Esophagus muscularis mucosa (tissue), 4 donors: ENCODE measurements around the gene PHOX2B. TPM values are rescaled to one million over a fixed set of nuclear protein-coding genes. Genes with fewer than 3 reads are reported as not detected.

Experiments used
- DNase-seq: peaks from one replicate; pipeline ENCODE4 v3.0.0-alpha.2; 2017; ENCODE audit errors: extremely low spot score
- H3K27ac ChIP-seq, 4 donors: fragments of 200-600 bp; sonication (generic); replicated peaks in 1 of 4; 1 replicate in 3 of 4; 2 replicates in 1 of 4; pipeline ENCODE4 v1.5.1; 2016 to 2019; ENCODE audit warnings: mild to moderate bottlenecking in 1 of 4
- H3K27me3 ChIP-seq, 4 donors: fragments of 200-600 bp; sonication (generic); one replicate each; pipeline versions ENCODE4 v1.5.1 to v1.6.0; 2016 to 2019
- H3K36me3 ChIP-seq, 4 donors: fragments of 200-600 bp; sonication (generic); one replicate each; pipeline ENCODE4 v1.5.1; 2016 to 2019
- H3K4me1 ChIP-seq, 4 donors: fragments of 200-600 bp; sonication (generic); one replicate each; pipeline ENCODE4 v1.5.1; 2016 to 2019
- H3K4me3 ChIP-seq, 4 donors: fragments of 200-600 bp; sonication (generic); 1 replicate in 2 of 4; 2 replicates in 2 of 4; pipeline ENCODE4 v1.5.1; 2016 to 2019; ENCODE audit warnings: mild to moderate bottlenecking in 4 of 4, moderate library complexity in 1 of 4
- H3K9me3 ChIP-seq, 4 donors: fragments of 200-600 bp; sonication (generic); 1 replicate in 3 of 4; 2 replicates in 1 of 4; pipeline ENCODE4 v1.5.1; 2016 to 2019
- CTCF ChIP-seq, 3 experiments: fragments of 200-600 bp in 2 of 3; fragments of 450-650 bp in 1 of 3; sonication (generic) in 2 of 3; IDR thresholded peaks; one replicate each; pipeline ENCODE4 v1.5.1; 2017 to 2019; ENCODE audit warnings: antibody characterized with exemption in 3 of 3, mild to moderate bottlenecking in 2 of 3, moderate library complexity in 1 of 3
- EP300 ChIP-seq: sonication (generic); formaldehyde crosslinking; IDR thresholded peaks from one replicate; pipeline ENCODE4 v1.6.1; 2017; ENCODE audit warnings: antibody characterized with exemption
- POLR2A ChIP-seq: fragments of 450-650 bp; IDR thresholded peaks from one replicate; pipeline ENCODE4 v1.6.1; 2017; ENCODE audit warnings: antibody characterized with exemption, moderate library complexity, mild to moderate bottlenecking, low read depth
- POLR2AphosphoS5 ChIP-seq, 2 donors: sonication (generic); formaldehyde crosslinking; IDR thresholded peaks; one replicate each; pipeline ENCODE4 v1.6.1; 2017; ENCODE audit warnings: antibody characterized with exemption in 2 of 2
- WGBS: methylation state at CpG from one replicate; pipeline ENCODE4 v1.1.5; 2018; 5-methylcytosine and 5-hydroxymethylcytosine counted together
- intact Hi-C: fragments of 100-400 bp; cut with DNase I; formaldehyde crosslinking; loops from one replicate; pipeline ENCODE4 v1.15.1; 2023
- total RNA-seq, 4 donors: library from RNA; depleted of rRNA; stranded (reverse); fragments of >200 nt; gene quantifications; one replicate each; pipeline versions ENCODE4 v1.1.0 to v1.2.1, GENCODE V29; 2016

PHOX2B gene
- total RNA-seq, 4 donors from 2014 or later: 0.19 to 3.0 (median 0.66) TPM; not detected in 1

- no peaks in the 10 kb centered on the region for H3K36me3 ChIP-seq
- H3K4me3 ChIP-seq: no peak overlapping the region
- no peak for TF ChIP-seq CTCF (IDR thresholded peaks at IDR 0.05)
- no peak for TF ChIP-seq EP300
- TF ChIP-seq POLR2AphosphoS5 (IDR thresholded peaks at IDR 0.05): no peak
- TF ChIP-seq POLR2A: no peak
- H3K27ac ChIP-seq: no peak overlapping the region
- no peaks in the 10 kb centered on the region for H3K9me3 ChIP-seq
- WGBS: 5% methylated on average over 33 of the region's 40 CpGs
- H3K27me3 ChIP-seq: peaks cover 0 to 93% (median 51%) of the 10 kb centered on the region in 4 donors
- intact Hi-C loops: no loop called here
- DNase-seq: peak; percentile 50
- peaks cover 0 to 33% (median 21%) of the 10 kb centered on the region in 4 donors for H3K4me1 ChIP-seq
Observed at GRCh38 chr4:41750626-41751448, 2.3 kb upstream of the PHOX2B start.

GRCh38 chr4:41750121-41750625 lies 1.6 kb upstream of the PHOX2B start:
- peak; percentile 77 for DNase-seq
- H3K4me3 ChIP-seq: no peak overlapping the region
- H3K36me3 ChIP-seq: no peaks in the 10 kb centered on the region
- H3K27me3 ChIP-seq: peaks cover 0 to 95% (median 53%) of the 10 kb centered on the region in 4 donors
- H3K9me3 ChIP-seq: peaks cover 0 to 4% (median 4%) of the 10 kb centered on the region in 4 donors
- intact Hi-C loops: no loop called here
- TF ChIP-seq POLR2A (no peak), CTCF (IDR thresholded peaks at IDR 0.05) (no peak), POLR2AphosphoS5 (IDR thresholded peaks at IDR 0.05) (no peak), EP300 (no peak)
- peaks cover 0 to 39% (median 21%) of the 10 kb centered on the region in 4 donors for H3K4me1 ChIP-seq
- H3K27ac ChIP-seq: no peak overlapping the region
- WGBS: 2% methylated on average over 19 of the region's 20 CpGs

- H3K27me3 ChIP-seq: peaks cover 0 to 100% (median 55%) of the 10 kb centered on the region in 4 donors
Observed at GRCh38 chr4:41749631-41750039, 1.1 kb upstream of the PHOX2B start.

GRCh38 chr4:41748074-41748570 lies 403 bp downstream of the PHOX2B start:
- peaks cover 0 to 4% (median 4%) of the 10 kb centered on the region in 4 donors for H3K9me3 ChIP-seq
- TF ChIP-seq EP300 (no peak), POLR2AphosphoS5 (IDR thresholded peaks at IDR 0.05) (no peak), CTCF (IDR thresholded peaks at IDR 0.05) (no peak), POLR2A (no peak)
- H3K4me1 ChIP-seq: peaks cover 0 to 39% (median 21%) of the 10 kb centered on the region in 4 donors
- H3K4me3 ChIP-seq: no peak overlapping the region
- no peaks in the 10 kb centered on the region for H3K36me3 ChIP-seq
- peaks cover 0 to 99% (median 56%) of the 10 kb centered on the region in 4 donors for H3K27me3 ChIP-seq
- intact Hi-C loops: no loop called here
- 5% methylated on average over 20 of the region's 21 CpGs for WGBS
- peak; percentile 78 for DNase-seq
- H3K27ac ChIP-seq: no peak overlapping the region

More at GRCh38 chr4:41749631-41750039, 1.1 kb upstream of the PHOX2B start:
- Histone ChIP-seq H3K27ac (no peak overlapping the region), H3K9me3 (peaks cover 0 to 4% (median 4%) of the 10 kb centered on the region in 4 donors), H3K4me3 (no peak overlapping the region), H3K4me1 (peaks cover 0 to 39% (median 21%) of the 10 kb centered on the region in 4 donors), H3K36me3 (no peaks in the 10 kb centered on the region)
- intact Hi-C loops: no loop called here
- DNase-seq: peak; percentile 68
- WGBS: 6% methylated on average over 12 of the region's 12 CpGs
- TF ChIP-seq POLR2A (no peak), POLR2AphosphoS5 (IDR thresholded peaks at IDR 0.05) (no peak), CTCF (IDR thresholded peaks at IDR 0.05) (no peak)
